NCI-H345 treated with DMSO at 0.1 percent for 48 hours (cell line): ENCODE data around the gene COL27A1.

ENCODE experiments used
- DNase-seq: peaks from one replicate; lab custom pipeline; 2025; ENCODE audit not compliant: unreplicated experiment; lab: John Stamatoyannopoulos, UW

The COL27A1 gene

GRCh38 chr9:114202849-114203248, 47.5 kb downstream of the COL27A1 start:
- DNase-seq, result no peak

- no peak for DNase-seq
These were observed 48.2 kb downstream of the COL27A1 start for GRCh38 chr9:114203410-114204140.

DNA sequence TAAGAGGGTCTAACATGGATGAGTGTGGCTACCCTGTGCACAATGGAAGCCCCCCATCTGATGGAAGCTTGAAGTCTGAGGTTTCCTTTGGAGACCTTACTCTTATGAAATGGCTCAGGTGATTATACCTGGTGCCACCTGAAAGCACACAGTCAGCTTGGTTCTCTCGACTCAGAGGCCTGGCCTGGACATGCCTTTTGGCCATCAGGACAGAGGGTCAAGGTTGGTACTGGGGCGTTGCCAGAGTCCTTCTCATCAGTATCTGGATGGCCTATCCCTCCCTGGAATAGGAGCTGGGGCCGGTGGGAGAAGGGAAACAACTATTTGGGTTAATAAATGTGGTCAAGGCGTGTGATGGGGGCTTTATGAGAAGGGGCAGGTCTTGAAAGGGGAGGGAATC, 48.9 kb downstream of the COL27A1 start:
- DNase-seq, result no peak

DNA sequence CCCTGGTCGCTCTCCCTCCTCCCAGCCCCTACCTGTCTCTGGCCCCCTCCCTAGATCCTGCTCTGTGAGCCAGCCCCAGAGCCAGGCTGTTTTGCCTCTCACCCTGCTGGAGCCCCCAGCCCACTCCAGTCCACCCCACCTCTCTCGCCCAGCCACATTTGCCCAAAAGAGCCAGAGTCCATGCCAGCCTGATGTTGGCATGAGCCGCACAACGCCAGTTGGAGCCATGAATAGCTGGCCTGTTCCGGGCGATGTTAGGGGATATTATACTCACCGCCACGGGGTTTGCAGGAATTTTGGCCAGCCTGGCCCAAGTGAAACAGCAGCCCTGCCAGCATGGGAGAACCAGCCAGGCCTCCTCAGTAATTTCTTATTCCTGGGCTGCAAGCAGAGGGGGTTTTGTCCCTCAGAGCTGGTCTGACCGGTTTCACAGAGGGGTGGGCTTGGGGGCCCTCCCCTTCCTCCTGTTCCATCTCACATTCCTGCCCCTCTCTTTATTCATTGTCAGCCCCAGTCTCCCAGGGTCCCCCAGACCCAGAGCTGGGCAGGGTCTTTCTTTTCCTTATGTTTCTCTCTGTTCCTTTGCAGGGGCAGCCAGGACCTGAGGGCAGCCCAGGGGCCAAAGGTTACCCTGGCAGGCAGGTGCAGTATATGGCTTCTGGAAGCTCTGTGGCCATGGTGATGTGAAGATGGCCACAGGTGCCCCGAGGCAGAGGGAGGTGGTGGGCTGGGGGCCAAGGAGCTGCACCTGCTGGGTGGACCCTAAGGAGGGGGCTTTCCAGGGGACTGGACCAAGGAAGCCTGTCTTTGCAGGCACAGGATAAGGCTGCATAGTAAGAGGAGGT, 50.1 kb downstream of the COL27A1 start:
- no peak for DNase-seq

DNA sequence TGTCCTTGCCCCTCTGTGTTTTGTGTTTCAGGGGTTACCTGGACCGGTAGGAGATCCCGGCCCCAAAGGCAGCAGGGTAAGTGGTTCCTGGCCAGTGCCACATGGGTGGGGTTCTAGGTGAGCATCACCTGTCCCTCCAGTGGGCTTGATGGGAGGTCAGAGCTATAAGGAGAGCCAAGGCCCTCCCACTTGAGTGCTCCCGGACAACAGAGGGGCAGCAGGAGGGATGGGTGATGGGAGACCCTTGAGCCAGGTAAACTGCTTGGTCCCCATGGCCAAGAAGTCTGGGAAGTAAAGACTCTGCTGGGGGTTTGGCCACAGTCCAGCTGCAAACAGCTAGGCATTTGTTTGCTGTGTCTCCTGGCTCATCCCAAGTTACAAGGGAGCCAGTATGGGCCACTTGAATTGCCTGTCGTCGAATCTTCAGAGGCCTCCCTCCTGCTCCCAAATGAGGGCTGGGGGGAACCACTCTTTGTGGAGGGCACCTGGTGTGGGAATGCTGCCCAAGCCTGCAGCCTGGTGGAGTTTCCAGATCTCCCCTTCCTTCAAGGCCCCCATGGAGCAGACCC, 51.0 kb downstream of the COL27A1 start:
- no peak for DNase-seq

GRCh38 chr9:114207034-114207810, 51.9 kb downstream of the COL27A1 start:
- DNase-seq, result no peak

GRCh38 chr9:114207845-114208244, 52.5 kb downstream of the COL27A1 start:
- no peak for DNase-seq

DNA sequence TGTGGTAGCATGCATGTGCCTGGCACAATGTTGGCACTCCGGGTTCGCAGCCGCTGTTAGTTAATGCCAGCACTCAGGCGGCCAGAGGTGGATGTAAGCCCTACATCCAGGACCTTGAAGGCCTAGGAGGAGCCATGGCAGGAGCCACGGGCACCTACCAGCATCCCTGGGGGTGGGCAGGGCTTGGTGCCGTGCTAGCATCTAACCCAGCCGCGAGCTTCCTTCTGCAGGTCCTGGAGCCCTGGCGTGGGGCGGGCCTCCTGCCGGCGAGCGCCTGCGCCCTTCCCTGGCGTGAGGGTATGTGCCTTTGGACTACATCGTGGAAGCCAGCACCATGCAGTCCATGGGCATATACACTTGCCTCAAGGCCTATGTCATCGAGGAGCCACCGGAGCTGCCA, 53.8 kb downstream of the COL27A1 start:
- DNase-seq, result no peak

- no peak for DNase-seq
These were observed 54.8 kb downstream of the COL27A1 start for GRCh38 chr9:114210136-114210535.

GRCh38 chr9:114210691-114211276, 55.4 kb downstream of the COL27A1 start:
- no peak for DNase-seq

GRCh38 chr9:114212826-114213225, 57.5 kb downstream of the COL27A1 start:
- no peak for DNase-seq

GRCh38 chr9:114213566-114213965, 58.2 kb downstream of the COL27A1 start:
- DNase-seq, result no peak

- no peak for DNase-seq
These were observed 58.8 kb downstream of the COL27A1 start for GRCh38 chr9:114214181-114214580.

GRCh38 chr9:114214686-114215414, 59.5 kb downstream of the COL27A1 start:
- no peak for DNase-seq

GRCh38 chr9:114216081-114216480, 60.7 kb downstream of the COL27A1 start:
- no peak for DNase-seq

DNA sequence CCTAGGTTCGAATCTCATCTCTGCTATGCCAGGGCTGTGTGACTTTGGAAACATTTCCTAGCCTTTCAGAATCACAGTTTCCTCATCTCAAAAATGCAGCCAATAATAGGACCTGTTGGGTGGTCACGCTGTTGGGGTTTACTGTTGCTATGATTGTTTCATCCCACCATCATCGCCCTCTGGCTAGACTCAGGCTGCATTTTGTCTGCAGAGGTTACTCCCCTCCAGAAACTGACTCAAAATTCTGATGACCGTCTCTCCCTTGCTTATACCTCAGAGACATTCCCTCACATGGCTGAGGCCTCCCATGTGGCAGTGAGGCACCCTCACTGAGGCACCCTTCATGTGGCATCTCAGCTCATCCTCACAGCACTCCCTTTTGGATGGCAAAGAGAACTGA, 61.6 kb downstream of the COL27A1 start:
- DNase-seq, result no peak

- DNase-seq, result no peak
These were observed 63.2 kb downstream of the COL27A1 start for GRCh38 chr9:114218264-114219120.

GRCh38 chr9:114220061-114220541, 64.8 kb downstream of the COL27A1 start:
- DNase-seq, result no peak
